Measurements from ENCODE around the gene TPX2. TPM values are rescaled to one million over a fixed set of nuclear protein-coding genes. Genes with fewer than 3 reads are reported as not detected.

The TPX2 gene
- total and polyA plus RNA-seq, 2 donors from 2014 or later, result 0.47 to 1.4 TPM

DNA sequence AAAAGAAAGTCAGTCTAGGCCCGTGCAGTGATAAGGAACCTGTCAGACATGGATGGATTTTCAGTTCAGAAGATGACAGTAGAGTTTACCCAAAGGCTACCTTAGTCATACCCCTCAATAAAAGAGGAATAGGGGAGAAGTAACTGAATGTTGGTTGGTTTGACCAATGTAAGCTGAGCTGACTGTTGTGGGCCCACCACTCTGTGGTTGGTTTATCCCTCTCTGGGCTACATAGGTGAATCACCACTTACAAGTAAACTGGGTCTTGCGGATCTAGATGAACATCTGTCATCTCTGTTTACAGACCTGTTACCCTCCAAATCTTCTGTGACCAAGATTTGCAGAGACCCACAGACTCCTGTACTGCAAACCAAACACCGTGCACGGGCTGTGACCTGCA is 42.9 kb downstream of the TPX2 start:
- Histone ChIP-seq H3K36me3 (ENCODE audit: control insufficient read depth in 2 of 3, insufficient read depth in 3 of 3, low read length in 3 of 3) (peaks cover 0 to 3% (median 0%) of the 10 kb centered on the region in 3 donors), H3K9me3 (ENCODE audit: control insufficient read depth in 2 of 3, insufficient read depth in 1 of 3, low read length in 3 of 3) (no peaks in the 10 kb centered on the region), H3K4me3 (ENCODE audit: low read length in 3 of 3) (no peak overlapping the region), H3K9ac (ENCODE audit: low read length in 3 of 3) (no peak overlapping the region), H3K27ac (ENCODE audit: low read depth in 2 of 2, low read length in 2 of 2) (no peak overlapping the region), H3K4me1 (ENCODE audit: control insufficient read depth in 2 of 3, insufficient read depth in 2 of 3, low read depth in 1 of 3, low read length in 3 of 3) (no peaks in the 10 kb centered on the region), H3K27me3 (ENCODE audit: control insufficient read depth, insufficient read depth, low read length) (no peaks in the 10 kb centered on the region)
- TF ChIP-seq, protein P1, sequence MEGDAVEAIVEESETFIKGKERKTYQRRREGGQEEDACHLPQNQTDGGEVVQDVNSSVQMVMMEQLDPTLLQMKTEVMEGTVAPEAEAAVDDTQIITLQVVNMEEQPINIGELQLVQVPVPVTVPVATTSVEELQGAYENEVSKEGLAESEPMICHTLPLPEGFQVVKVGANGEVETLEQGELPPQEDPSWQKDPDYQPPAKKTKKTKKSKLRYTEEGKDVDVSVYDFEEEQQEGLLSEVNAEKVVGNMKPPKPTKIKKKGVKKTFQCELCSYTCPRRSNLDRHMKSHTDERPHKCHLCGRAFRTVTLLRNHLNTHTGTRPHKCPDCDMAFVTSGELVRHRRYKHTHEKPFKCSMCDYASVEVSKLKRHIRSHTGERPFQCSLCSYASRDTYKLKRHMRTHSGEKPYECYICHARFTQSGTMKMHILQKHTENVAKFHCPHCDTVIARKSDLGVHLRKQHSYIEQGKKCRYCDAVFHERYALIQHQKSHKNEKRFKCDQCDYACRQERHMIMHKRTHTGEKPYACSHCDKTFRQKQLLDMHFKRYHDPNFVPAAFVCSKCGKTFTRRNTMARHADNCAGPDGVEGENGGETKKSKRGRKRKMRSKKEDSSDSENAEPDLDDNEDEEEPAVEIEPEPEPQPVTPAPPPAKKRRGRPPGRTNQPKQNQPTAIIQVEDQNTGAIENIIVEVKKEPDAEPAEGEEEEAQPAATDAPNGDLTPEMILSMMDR (IDR thresholded peaks at IDR 0.05; ENCODE audit: borderline replicate concordance, extremely low read depth, insufficient read depth), result no peak
- DNase-seq (no peak), FAIRE-seq (no peak)
- intact Hi-C loops (cut with DNase I), result no loop called here

DNA sequence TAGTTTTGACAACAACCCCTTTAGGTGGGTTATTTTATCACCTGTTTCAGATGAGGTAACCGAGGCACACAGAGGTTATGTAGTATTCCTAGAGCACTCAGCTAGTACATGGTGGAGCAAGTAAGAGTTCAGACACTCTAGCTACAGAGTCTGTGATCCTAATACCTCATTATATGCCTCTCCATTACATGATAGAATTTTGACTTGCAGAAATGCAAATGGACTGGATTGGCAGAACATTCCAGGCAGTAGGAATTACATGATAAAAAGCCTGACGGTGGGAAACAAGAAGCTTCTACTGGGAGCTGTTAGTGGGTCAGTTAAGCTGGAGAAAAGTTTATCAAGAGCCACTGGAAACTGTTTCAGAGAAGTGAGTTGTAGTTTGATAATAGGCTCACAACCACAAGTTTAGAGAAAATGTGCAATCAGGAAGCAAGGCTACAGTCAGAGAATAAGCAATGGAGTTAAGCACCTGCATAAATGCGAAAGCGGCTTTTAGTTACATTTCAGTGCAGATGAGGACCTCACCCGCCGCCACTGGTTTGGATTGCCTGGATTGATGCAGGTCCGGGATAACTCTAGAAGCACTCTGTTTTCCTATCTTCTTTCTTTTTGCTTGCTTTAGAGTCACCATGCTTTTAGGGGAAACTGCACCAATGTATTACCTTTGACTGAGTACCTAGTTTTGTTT is 45.4 kb downstream of the TPX2 start:
- DNase-seq (no peak), FAIRE-seq (no peak)
- Histone ChIP-seq H3K27me3 (ENCODE audit: control insufficient read depth, insufficient read depth, low read length) (no peaks in the 10 kb centered on the region), H3K27ac (ENCODE audit: low read depth in 2 of 2, low read length in 2 of 2) (no peak overlapping the region), H3K9me3 (ENCODE audit: control insufficient read depth in 2 of 3, insufficient read depth in 1 of 3, low read length in 3 of 3) (no peaks in the 10 kb centered on the region), H3K9ac (ENCODE audit: low read length in 3 of 3) (no peak overlapping the region), H3K36me3 (ENCODE audit: control insufficient read depth in 2 of 3, insufficient read depth in 3 of 3, low read length in 3 of 3) (no peaks in the 10 kb centered on the region), H3K4me1 (ENCODE audit: control insufficient read depth in 2 of 3, insufficient read depth in 2 of 3, low read depth in 1 of 3, low read length in 3 of 3) (no peaks in the 10 kb centered on the region), H3K4me3 (ENCODE audit: low read length in 3 of 3) (no peak overlapping the region)
- TF ChIP-seq, protein P1 (IDR thresholded peaks at IDR 0.05; ENCODE audit: borderline replicate concordance, extremely low read depth, insufficient read depth), result no peak
- intact Hi-C loops (cut with DNase I), result no loop called here

DNA sequence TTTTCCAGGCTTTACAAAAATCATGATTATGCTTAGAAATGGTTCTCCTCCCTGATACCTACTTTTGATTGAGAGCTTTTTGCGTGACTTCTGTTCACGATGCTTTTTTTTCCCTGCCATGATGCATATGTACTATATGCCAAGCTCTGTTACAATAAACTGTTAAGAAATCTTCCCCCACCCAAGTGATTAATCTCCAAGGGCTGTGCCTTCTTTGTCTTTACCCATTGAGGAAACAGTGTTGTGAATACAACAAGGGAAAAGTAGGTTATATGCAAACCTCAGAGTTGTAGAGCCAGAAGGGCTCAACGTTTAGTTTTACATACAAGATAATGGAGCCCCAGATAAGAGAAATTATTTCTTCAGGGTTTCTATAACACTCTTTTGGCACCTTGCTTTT is 46.0 kb downstream of the TPX2 start:
- H3K4me3 ChIP-seq (ENCODE audit: low read length in 3 of 3), result no peak overlapping the region
- H3K4me1 ChIP-seq (ENCODE audit: control insufficient read depth in 2 of 3, insufficient read depth in 2 of 3, low read depth in 1 of 3, low read length in 3 of 3), result no peaks in the 10 kb centered on the region
- no peaks in the 10 kb centered on the region for H3K27me3 ChIP-seq (ENCODE audit: control insufficient read depth, insufficient read depth, low read length)
- H3K36me3 ChIP-seq (ENCODE audit: control insufficient read depth in 2 of 3, insufficient read depth in 3 of 3, low read length in 3 of 3), result no peaks in the 10 kb centered on the region
- TF ChIP-seq, protein P1 (IDR thresholded peaks at IDR 0.05; ENCODE audit: borderline replicate concordance, extremely low read depth, insufficient read depth), result no peak
- H3K27ac ChIP-seq (ENCODE audit: low read depth in 2 of 2, low read length in 2 of 2), result no peak overlapping the region
- FAIRE-seq (no peak), DNase-seq (no peak)
- no peak overlapping the region for H3K9ac ChIP-seq (ENCODE audit: low read length in 3 of 3)
- intact Hi-C loops (cut with DNase I), result no loop called here
- H3K9me3 ChIP-seq (ENCODE audit: control insufficient read depth in 2 of 3, insufficient read depth in 1 of 3, low read length in 3 of 3), result no peaks in the 10 kb centered on the region

DNA sequence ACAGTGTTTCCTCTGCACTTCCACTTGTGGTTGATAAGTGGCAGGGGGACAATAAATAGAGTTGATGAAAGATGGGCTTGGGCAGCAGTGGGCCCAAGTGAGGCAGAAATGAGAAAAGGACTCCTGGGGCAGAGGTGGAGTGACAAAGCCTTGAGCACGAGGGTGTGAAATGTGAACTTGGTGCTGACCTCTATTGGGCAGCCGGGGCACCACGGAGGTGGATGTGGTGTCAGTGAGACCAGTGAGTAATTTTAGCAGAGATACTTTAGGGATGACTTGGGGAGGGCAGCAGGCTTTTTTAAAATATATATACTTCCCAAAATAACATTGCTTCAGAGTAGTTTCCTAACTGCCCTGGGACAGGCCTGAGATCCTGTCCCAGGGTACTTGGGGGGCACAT is 49.5 kb downstream of the TPX2 start:
- Histone ChIP-seq H3K9ac (ENCODE audit: low read length in 3 of 3) (no peak overlapping the region), H3K9me3 (ENCODE audit: control insufficient read depth in 2 of 3, insufficient read depth in 1 of 3, low read length in 3 of 3) (no peaks in the 10 kb centered on the region), H3K36me3 (ENCODE audit: control insufficient read depth in 2 of 3, insufficient read depth in 3 of 3, low read length in 3 of 3) (peaks cover 0 to 2% (median 0%) of the 10 kb centered on the region in 3 donors), H3K27me3 (ENCODE audit: control insufficient read depth, insufficient read depth, low read length) (no peaks in the 10 kb centered on the region), H3K27ac (ENCODE audit: low read depth in 2 of 2, low read length in 2 of 2) (no peak overlapping the region), H3K4me1 (ENCODE audit: control insufficient read depth in 2 of 3, insufficient read depth in 2 of 3, low read depth in 1 of 3, low read length in 3 of 3) (no peaks in the 10 kb centered on the region), H3K4me3 (ENCODE audit: low read length in 3 of 3) (no peak overlapping the region)
- DNase-seq (no peak), FAIRE-seq (no peak)
- intact Hi-C loops (cut with DNase I), result no loop called here
- TF ChIP-seq, protein P1 (IDR thresholded peaks at IDR 0.05; ENCODE audit: borderline replicate concordance, extremely low read depth, insufficient read depth), result no peak

Data from kidney (tissue), 14 donors.